Gastroesophageal sphincter (tissue), 2 donors: ENCODE data around the gene AMOTL1.

ENCODE experiments used
- EP300 ChIP-seq: sonication (generic); formaldehyde crosslinking; IDR thresholded peaks from one replicate; pipeline ENCODE4 v1.6.1; 2017; ENCODE audit warnings: antibody characterized with exemption, mild to moderate bottlenecking
- POLR2AphosphoS5 ChIP-seq: sonication (generic); formaldehyde crosslinking; IDR thresholded peaks from one replicate; pipeline ENCODE4 v1.6.1; 2017; ENCODE audit warnings: antibody characterized with exemption

GRCh38 chr11:94740083-94741021, 27.8 kb upstream of the AMOTL1 start:
- TF ChIP-seq POLR2AphosphoS5 (no peak), EP300 (no peak)
